HL-60/S4 treated with retinoic acid at 250 ng/mL for 4 days and 3 days (cell line): Measurements from ENCODE around the gene GPR68.
"Not testable (repeated sequence)": the region's sequence is repeated elsewhere in the genome, so short reads cannot be mapped to it uniquely, and the experiment has no call there.

Experiments
- in situ Hi-C: fragments of 300-500 bp; cut with MboI; formaldehyde crosslinking; loops from 2 replicates; pipeline ENCODE4 v1.7.0; 2022; ENCODE audit warnings: low sequenced_read_pairs

GPR68 gene

DNA sequence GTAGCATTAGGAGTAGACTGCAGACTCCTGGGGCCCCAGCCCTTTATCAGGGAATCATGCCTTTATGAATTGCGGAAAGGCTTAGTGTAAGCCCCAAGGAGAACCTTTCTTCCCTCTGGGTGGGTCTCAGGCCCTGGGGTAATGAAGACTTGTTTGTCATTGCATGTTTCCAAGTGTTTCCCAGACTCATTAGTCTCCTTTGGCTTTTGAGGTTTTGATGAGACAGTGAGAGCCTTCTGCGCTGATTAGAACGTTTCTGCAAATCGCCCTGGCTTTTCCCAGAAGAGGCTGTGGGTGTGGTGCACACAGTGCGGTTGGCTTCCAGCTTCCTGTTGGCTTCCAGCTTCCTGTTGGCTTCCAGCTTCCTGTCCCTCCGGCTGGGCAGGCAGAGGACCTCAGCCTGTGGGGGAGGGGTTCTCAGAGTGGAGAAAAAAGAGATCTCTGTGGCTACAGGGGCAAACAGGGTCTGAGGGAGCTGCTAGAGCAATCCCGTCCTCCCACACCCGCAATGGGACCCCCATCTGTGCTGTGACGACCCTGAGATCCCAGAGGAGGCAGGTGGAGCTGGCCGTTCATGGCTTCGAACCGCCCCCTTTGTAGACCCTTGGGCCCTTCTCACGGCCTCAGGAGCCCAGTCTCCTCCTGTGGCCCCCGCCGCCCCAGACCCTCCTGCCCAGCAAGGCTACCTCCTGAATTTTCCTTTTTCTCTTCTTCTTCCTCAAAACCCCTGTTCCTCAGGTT is 42.1 kb downstream of the GPR68 start:
- in situ Hi-C loops = no loop called here

DNA sequence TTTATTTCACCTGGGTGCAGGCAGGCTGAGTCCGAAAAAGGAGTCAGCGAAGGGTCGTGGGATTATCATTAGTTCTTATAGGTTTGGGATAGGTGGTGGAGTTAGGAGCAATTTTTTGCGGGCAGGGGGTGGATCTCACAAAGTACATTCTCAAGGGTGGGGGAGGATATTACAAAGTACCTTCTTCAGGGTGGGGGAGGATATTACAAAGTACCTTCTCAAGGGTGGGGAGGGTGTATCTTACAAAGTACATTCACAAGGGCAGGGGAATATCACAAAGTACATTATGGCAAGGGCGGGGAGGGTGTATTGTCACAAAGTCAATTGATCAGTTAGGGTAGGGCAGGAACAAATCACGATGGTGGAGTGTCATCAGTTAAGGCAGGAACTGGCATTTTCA is 43.7 kb downstream of the GPR68 start:
- in situ Hi-C loops = not testable (repeated sequence)

DNA sequence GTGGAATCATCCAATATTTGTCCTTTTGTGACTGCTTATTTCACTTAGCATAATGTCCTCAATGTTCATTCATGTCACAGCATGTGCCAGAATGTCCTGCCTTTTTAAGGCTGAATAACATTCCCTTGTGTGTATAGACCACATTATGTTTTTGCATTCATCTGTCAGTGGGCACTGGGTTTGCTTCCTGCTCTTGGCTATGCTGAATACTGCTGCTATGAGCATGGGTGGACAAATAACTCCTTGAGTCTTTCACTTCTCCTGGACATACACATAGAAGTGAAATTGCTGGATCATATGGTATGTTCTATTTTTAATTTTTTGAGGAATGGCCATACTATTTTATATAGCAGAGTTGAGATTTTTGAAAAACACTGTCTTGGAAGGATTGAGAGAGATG is 46.9 kb downstream of the GPR68 start:
- in situ Hi-C loops = no loop called here

DNA sequence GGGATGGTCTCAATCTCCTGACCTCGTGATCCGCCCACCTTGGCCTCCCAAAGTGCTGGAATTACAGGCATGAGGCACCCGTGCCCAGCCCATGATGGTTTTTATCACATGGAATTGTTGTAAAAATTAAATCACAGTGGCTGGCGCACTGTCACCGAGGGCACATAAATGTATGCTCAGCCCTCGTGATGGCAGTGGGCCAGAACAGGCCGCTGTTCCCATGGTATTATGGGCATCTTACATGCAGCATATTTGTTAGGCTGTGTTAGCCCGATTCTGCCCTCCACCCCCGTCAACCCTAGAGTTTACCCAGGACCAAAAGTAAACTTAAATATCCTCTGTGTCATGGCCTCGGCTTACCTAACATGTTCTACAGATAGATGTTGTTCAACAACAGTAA is 48.6 kb downstream of the GPR68 start:
- in situ Hi-C loops = no loop called here

DNA sequence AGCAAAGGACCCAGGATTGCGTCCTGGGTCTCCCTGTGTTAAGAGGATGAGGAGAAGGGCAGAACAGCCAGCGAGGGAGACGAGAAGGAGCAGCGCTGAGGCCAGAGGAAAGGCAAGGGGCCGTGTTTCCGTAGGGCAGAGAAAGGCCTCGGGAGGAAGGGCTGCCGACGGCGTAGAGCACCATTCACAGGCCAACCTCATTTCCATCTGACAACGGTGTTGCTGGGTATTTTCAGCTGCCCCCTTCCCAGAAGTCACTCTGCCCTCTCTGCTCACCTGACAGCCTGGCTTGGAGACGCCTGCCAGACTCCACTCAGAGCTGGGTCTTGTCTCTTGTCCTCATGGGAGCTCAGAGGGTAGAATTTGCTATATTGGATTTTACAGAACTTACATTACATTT is 51.4 kb downstream of the GPR68 start:
- in situ Hi-C loops = no loop called here

DNA sequence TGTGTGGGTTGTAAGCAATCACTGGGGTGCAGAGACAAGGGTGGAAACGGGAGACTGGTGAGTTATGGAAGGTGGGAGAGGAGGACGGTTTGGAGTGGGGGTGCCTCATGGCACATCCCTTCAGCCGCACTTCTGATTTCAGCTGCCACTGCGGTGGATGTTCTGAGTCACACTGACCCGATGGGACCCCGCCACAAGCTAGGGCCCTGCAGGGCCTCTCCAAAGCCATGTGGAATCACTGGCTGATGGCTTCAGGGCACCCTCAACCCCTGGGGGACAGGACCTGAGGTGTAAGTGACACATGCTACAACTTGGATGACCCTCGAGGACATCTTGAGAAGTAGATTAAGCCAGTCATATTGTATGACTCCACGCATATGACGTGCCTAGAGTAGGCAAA is 53.7 kb downstream of the GPR68 start:
- in situ Hi-C loops = no loop called here

DNA sequence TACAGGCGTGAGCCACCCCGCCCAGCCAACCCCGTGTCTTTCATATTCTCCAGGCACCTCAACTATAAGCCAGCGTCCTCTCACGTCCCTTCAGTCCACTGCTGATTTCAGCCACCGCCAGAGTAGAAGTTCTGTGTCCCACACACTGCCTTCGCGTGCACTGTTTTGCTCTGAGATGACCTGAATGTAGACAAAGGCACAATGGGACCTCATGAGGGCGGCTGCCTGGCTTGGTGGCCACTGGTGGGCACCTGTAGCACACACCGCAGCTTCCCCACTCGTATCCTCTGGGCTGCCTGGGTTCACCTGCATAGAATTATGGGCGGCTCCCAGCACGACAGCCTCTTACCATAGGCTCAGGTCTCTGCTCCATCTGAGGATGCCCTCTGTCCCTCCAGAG is 57.2 kb downstream of the GPR68 start:
- in situ Hi-C loops = no loop called here

DNA sequence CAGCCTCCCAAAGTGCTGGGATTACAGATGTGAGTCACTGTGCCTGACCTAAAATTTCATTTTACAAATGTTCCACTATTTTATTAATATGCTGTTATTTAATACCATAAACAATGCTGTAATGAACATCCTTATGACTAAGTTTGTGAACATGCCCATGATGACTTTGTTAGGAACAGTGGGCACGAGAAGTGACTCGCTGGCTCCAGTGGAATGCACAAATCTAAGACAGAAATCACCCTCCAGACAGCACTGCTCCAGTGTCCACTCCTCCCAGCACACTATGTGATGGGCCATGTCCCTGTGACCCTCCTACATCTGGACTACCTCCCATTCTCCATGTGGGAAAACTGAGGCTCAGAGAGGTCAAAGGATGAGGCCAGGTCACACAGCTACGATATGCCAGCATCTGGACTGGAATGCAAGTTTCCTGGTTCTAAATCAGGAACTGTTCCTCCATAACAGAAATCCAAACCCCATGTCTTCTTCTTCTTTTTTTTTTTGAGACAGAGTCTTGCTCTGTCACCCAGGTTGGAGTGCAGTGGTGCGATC is 57.9 kb downstream of the GPR68 start:
- in situ Hi-C loops = no loop called here

DNA sequence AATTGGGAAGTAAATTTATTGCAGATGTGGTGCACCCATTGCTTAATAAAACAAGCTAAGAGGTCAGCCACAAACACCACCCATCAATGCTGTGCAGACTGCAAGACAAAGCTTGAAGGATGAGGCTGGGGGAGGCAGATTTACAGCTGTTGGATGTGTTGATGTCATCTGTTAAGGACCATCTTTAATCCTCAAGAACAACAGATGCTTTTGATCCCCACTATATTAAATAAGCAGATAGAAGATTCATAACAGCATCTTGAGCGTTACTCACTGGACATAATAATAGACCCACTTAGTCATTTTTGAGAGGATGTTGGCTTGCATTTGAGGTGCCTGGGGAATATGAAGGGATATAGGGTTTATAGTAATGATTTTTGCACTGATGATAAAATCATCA is 58.8 kb downstream of the GPR68 start:
- in situ Hi-C loops = no loop called here

DNA sequence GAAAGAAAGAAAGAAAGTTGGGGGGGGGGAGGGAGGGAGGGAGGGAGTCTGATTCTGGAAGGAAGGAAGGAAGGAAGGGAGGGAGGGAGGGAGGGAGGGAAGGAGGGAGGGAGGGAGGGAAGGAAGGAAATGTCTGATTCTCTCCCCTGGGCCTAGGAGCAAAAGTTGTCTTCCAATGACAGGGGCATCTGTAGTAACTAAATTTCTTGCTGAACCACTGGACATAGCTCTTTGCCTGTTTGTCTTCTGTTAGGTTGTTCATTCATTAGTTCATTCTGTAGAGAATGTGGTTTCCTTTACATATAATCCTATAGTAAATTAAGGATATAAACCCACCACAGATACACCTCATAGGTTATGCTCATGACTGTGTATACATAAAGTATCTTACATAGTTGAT is 59.9 kb downstream of the GPR68 start:
- in situ Hi-C loops = no loop called here

DNA sequence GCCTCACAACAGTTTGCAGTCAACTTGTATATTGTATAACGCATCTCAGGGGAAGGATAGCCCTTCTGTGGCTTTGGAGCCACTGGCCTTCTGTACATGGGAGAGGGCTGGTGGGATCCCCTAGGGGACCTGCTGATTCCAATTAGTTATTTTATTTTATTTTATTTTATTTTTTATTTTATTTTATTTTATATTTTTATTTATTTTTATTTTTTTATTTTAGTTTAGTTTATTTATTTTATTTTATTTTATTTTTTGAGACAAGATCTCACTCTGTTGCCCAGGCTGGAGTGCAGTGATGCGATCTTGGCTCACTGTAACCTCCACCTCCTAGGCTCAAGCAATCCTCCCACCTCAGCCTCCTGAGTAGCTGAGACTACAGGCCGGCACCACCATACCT is 61.8 kb downstream of the GPR68 start:
- in situ Hi-C loops = not testable (repeated sequence)
